SU-DHL-6 (cell line): Measurements from ENCODE around the gene CRYBB1.

ENCODE experiments used
- H2AFZ ChIP-seq: fragments of 200-600 bp; sonication (generic); 2 replicates; pipeline ENCODE4 v1.6.1; 2014; ENCODE audit warnings: low read depth, mild to moderate bottlenecking, moderate library complexity, mixed read lengths, antibody characterized with exemption, low read length; ENCODE audit not compliant: severe bottlenecking
- H3F3A ChIP-seq: fragments of 200-600 bp; shearing (Covaris generic); 2 replicates; pipeline ENCODE4 v1.6.0; 2016; ENCODE audit warnings: antibody characterized with exemption, mild to moderate bottlenecking; ENCODE audit not compliant: insufficient read depth
- H3K27ac ChIP-seq: fragments of 200-600 bp; sonication (generic); 2 replicates; pipeline ENCODE4 v1.5.1; 2016; ENCODE audit warnings: low read depth, mild to moderate bottlenecking, low read length, moderate library complexity, mixed read lengths
- H3K27me3 ChIP-seq: fragments of 200-600 bp; sonication (generic), shearing (Covaris generic); 2 replicates; pipeline ENCODE4 v1.6.0; 2014; ENCODE audit warnings: mild to moderate bottlenecking, low read length
- H3K36me3 ChIP-seq: fragments of 200-600 bp; sonication (generic); 2 replicates; pipeline ENCODE4 v1.6.1; 2014; ENCODE audit warnings: mild to moderate bottlenecking, low read length, mixed read lengths
- H3K4me2 ChIP-seq: fragments of 300-600, 200-600 bp; shearing (Covaris generic), sonication (generic); 2 replicates; pipeline ENCODE4 v1.6.0; 2014; ENCODE audit warnings: low read length, low read depth, mild to moderate bottlenecking; ENCODE audit not compliant: poor library complexity, severe bottlenecking
- H3K4me3 ChIP-seq: fragments of 200-600 bp; sonication (generic); 2 replicates; pipeline ENCODE4 v1.5.1; 2014; ENCODE audit warnings: antibody characterized with exemption, low read length, mild to moderate bottlenecking, mixed read lengths; ENCODE audit not compliant: insufficient read depth, poor library complexity, severe bottlenecking
- H3K79me2 ChIP-seq: fragments of 200-600 bp; sonication (generic); 2 replicates; pipeline ENCODE4 v1.6.1; 2014; ENCODE audit warnings: mild to moderate bottlenecking, low read length, moderate library complexity; ENCODE audit not compliant: insufficient read depth
- H3K9ac ChIP-seq: fragments of 200-600 bp; sonication (generic); 2 replicates; pipeline ENCODE4 v1.7.0; 2014; ENCODE audit warnings: mild to moderate bottlenecking, low read length
- H3K9me2 ChIP-seq: fragments of 200-600 bp; sonication (generic); replicated peaks from 2 replicates; pipeline ENCODE4 v1.6.1; 2014; ENCODE audit warnings: low read length; ENCODE audit not compliant: insufficient read depth
- H3K9me3 ChIP-seq: fragments of 200-600 bp; sonication (generic); 2 replicates; pipeline ENCODE4 v1.6.1; 2014; ENCODE audit warnings: low read length, mixed read lengths; ENCODE audit not compliant: insufficient read depth
- H4K20me1 ChIP-seq: fragments of 200-600 bp; sonication (generic); 2 replicates; pipeline ENCODE4 v1.6.1; 2014; ENCODE audit warnings: low read depth, mild to moderate bottlenecking, antibody characterized with exemption, low read length, moderate library complexity, mixed read lengths
- CTCF ChIP-seq: fragments of 200-600 bp; sonication (generic); IDR thresholded peaks from one replicate; pipeline ENCODE4 v1.5.1; 2017; ENCODE audit warnings: antibody characterized with exemption, mild to moderate bottlenecking, low read length, moderate library complexity; ENCODE audit not compliant: insufficient read depth, poor library complexity, severe bottlenecking
- EZH2phosphoT487 ChIP-seq: fragments of 200-600 bp; sonication (generic), shearing (Covaris generic); conservative IDR thresholded peaks from 2 replicates; pipeline ENCODE4 v1.6.1; 2018; ENCODE audit warnings: mild to moderate bottlenecking, antibody characterized with exemption, low read length, moderate library complexity, mixed read lengths

Gene CRYBB1

DNA sequence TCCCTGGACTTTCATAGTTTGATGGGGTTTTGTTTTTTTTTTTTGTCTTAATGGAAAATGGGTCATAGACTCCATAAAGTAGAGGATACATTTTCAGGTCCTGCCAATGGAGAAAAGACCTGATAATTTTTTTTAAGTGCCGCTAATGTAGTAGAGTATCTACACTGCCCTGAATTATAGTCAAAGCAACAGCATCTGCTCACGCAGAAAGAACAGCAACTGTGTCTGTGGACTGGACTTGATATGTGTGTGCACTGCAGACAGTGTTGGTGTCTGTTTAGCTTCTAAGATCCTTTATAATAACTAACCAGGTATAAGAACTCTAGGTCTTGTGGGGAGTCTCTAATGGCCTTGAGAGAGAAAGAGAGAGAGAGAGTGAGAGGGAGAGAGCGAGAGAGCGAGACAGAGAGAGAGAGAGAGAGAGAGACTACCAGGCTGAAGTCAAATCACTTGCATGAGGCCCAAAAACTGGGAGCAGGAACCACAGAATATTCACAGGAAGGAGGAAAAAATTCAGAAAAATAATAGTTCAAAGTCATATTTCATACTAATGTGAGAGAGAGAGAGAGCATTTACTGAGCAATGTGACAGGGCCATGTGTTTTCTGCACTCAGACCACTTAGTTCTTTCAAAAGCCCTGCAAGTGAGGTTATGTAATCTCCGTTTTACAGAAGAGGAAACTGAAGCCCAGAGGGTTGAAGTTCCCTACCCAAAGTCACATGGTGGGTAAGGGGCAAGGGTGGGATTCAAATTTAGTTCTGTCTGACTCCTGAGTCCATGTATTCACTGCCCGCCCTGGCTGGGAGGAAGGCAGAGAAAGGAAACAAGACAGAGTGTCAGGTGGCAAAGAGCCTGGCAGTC, 30.9 kb upstream of the CRYBB1 start:
- no peaks in the 10 kb centered on the region for H3K36me3 ChIP-seq
- H2AFZ ChIP-seq: no peak overlapping the region
- H3K4me3 ChIP-seq: no peak overlapping the region
- H3K4me2 ChIP-seq: no peak overlapping the region
- no peak for TF ChIP-seq EZH2phosphoT487
- TF ChIP-seq CTCF: no peak
- no peaks in the 10 kb centered on the region for H4K20me1 ChIP-seq
- no peaks in the 10 kb centered on the region for H3K27me3 ChIP-seq
- no peaks in the 10 kb centered on the region for H3K79me2 ChIP-seq
- H3K9ac ChIP-seq: no peak overlapping the region
- no peaks in the 10 kb centered on the region for H3K9me3 ChIP-seq
- H3K9me2 ChIP-seq: no peaks in the 10 kb centered on the region
- no peak overlapping the region for H3K27ac ChIP-seq
- no peaks in the 10 kb centered on the region for H3F3A ChIP-seq

DNA sequence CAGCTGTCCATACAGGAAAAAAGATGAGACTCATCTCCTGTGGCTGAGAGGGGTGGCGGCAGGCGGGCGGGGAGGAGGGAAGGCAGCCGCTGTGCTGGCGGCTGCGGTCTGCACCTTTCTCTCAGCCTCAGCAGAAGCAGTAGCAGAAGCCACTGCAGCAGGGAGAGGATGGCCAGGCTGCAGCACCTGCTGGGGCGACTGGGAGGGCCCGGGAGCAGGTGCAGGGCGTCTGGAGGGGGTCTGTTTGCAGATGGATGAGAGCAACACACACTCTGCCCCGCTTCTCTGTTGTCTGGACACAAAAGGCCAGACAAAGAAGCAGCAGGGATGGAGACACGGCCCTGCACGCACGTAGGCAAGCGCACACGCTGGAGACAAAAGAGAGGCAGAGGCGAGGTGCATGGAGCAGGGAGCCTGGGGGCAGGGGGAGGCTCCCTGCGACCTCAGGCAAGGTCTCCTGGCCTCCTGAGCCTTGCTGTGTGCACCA, 30.2 kb upstream of the CRYBB1 start:
- no peaks in the 10 kb centered on the region for H3K27me3 ChIP-seq
- H3K4me3 ChIP-seq: no peak overlapping the region
- no peak overlapping the region for H2AFZ ChIP-seq
- TF ChIP-seq CTCF (no peak), EZH2phosphoT487 (no peak)
- H3K4me2 ChIP-seq: no peak overlapping the region
- H3K9me3 ChIP-seq: no peaks in the 10 kb centered on the region
- no peaks in the 10 kb centered on the region for H3F3A ChIP-seq
- H4K20me1 ChIP-seq: no peaks in the 10 kb centered on the region
- H3K9ac ChIP-seq: no peak overlapping the region
- H3K36me3 ChIP-seq: no peaks in the 10 kb centered on the region
- H3K79me2 ChIP-seq: no peaks in the 10 kb centered on the region
- no peaks in the 10 kb centered on the region for H3K9me2 ChIP-seq
- H3K27ac ChIP-seq: no peak overlapping the region

DNA sequence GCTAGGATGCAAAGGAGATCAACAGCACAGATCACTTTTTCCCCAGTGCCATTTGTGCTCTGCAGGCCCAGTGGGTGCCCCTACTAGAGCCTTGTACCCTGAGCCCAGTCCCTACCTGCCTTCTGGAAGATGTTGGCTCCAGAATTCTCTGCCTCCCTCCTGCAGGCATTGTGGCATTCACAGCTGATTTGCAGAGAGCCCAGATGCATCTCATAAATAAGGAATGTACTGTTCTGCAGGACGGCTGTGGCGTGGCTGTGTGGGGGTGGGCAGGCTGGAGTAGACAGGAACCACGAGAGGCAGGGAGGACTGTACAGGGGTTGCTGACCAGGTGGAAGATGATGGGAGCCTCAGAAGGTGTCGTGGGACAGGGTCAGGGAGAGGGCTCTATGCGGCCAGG, 28.3 kb upstream of the CRYBB1 start:
- no peak overlapping the region for H2AFZ ChIP-seq
- no peaks in the 10 kb centered on the region for H3F3A ChIP-seq
- H3K36me3 ChIP-seq: no peaks in the 10 kb centered on the region
- no peak overlapping the region for H3K4me3 ChIP-seq
- no peak overlapping the region for H3K9ac ChIP-seq
- no peaks in the 10 kb centered on the region for H4K20me1 ChIP-seq
- TF ChIP-seq EZH2phosphoT487 (no peak), CTCF (no peak)
- no peaks in the 10 kb centered on the region for H3K9me2 ChIP-seq
- H3K27me3 ChIP-seq: no peaks in the 10 kb centered on the region
- H3K9me3 ChIP-seq: no peaks in the 10 kb centered on the region
- H3K4me2 ChIP-seq: no peak overlapping the region
- H3K79me2 ChIP-seq: no peaks in the 10 kb centered on the region
- no peak overlapping the region for H3K27ac ChIP-seq
